Erythroblast (primary cell): ENCODE measurements around the gene PIK3AP1.

Experiments
- GATA1 ChIP-seq: IDR thresholded peaks from 2 replicates; pipeline ENCODE4 v1.6.1; 2011; ENCODE audit warnings: low read depth, mild to moderate bottlenecking, control low read depth, low read length, moderate library complexity
- POLR2A ChIP-seq: IDR thresholded peaks from 2 replicates; pipeline ENCODE4 v1.6.1; 2011; ENCODE audit warnings: mild to moderate bottlenecking, low read length

- TF ChIP-seq POLR2A (no peak), GATA1 (no peak)
Measured at GRCh38 chr10:96577069-96577468, 143.2 kb downstream of the PIK3AP1 start.
